ENCODE measurements around the gene RUFY4.

RUFY4 gene

DNA sequence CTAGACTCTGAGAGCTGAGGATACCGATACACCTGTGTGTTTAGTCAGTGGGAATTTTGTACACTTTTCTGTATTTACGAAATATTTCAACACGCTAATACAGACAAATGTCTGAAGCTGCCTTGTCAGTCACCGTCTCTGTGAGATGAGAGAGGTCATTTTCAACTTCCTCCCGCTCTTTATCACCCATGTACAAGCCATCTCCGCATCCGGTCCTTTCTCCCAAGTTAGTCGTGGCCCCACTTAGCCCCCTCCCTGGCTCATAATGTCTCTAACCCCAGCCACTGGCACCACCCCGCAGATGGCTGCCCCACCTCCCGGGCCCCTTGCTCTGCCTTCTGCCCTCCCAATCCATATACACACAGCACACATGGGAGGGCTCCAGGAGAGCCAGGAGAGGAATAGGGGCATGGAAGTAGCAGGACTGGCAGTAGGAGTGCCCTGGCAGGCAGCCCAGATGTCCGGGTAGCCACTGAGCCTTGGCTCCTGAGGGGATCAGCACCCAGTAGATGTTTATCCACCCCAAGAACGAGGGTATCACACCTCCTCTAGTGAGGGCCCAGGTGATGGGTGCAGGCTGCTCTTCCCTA is 2.0 kb upstream of the RUFY4 start:
- peaks cover 58% of the 10 kb centered on the region for H3K27me3 ChIP-seq (replicated peaks; ENCODE audit: control insufficient read depth, insufficient read depth, low read length)
- DNase-seq (ENCODE audit: low read depth), result no peak
- H3K4me3 ChIP-seq (ENCODE audit: low read length), result no peak overlapping the region
- no peaks in the 10 kb centered on the region for H3K36me3 ChIP-seq (ENCODE audit: control insufficient read depth, insufficient read depth, low read length, severe bottlenecking)
- H3K9ac ChIP-seq (ENCODE audit: low read length), result no peak overlapping the region
- peaks cover 3% of the 10 kb centered on the region for H3K4me1 ChIP-seq (ENCODE audit: control insufficient read depth, insufficient read depth, low read length)
- H3K9me3 ChIP-seq (ENCODE audit: control insufficient read depth, low read length), result no peaks in the 10 kb centered on the region

DNA sequence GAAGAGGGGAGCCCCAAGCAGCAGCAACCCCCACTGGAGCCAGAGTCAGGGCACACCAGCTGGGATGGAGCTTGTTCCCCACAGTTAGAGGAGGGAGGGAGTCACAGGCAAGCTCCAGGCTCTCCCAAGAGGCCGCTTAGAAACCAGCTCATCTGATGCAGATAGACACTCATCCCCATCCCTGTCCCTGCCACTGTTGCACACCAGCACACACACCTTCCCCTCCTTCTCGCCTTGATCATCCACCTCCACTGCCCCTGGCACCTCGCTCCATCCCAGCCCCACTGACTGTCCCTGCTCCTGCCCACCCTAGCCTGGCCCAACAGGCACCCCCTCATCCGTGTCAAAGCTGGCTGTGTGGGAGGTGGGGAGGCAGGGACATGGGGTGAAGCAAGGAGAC is 1.5 kb upstream of the RUFY4 start:
- Histone ChIP-seq H3K36me3 (ENCODE audit: control insufficient read depth, insufficient read depth, low read length, severe bottlenecking) (no peaks in the 10 kb centered on the region), H3K4me3 (ENCODE audit: low read length) (no peak overlapping the region), H3K9me3 (ENCODE audit: control insufficient read depth, low read length) (no peaks in the 10 kb centered on the region), H3K4me1 (ENCODE audit: control insufficient read depth, insufficient read depth, low read length) (peaks cover 3% of the 10 kb centered on the region), H3K9ac (ENCODE audit: low read length) (no peak overlapping the region), H3K27me3 (replicated peaks; ENCODE audit: control insufficient read depth, insufficient read depth, low read length) (peaks cover 63% of the 10 kb centered on the region)
- no peak for DNase-seq (ENCODE audit: low read depth)

DNA sequence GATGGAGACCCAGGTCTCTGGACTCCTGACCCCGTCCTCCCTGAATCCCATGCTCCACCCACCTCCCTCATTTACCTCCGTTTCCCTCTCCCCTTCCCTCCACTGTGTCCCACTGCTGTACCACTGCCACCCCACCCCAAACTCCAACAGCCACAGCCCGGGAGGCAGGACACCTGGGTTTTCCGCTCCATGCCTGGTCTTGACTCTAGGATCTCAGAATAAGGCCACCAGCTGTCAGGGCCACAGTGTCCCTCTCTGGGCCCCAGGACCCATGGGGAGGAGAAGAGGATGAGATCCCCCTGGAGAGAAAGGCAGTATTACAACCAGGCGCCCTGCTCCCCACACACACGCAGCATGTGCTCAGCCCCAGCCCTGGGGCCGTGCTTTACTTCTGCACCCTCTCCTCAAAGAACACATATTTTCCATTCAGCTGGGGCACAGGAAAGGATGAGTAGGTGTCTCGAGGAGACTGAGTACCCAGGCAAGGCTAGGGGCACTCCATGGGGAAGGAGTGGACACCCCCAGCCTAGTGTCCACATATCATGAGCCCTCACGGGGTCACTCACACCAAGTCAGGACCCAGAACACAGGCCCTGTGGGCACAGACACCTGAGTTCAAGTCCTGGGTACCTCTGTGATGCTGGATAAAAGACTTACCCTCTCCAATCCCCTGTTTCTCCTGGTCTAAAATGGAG is 700 bp downstream of the RUFY4 start:
- Histone ChIP-seq H3K4me1 (ENCODE audit: control insufficient read depth, insufficient read depth, low read length) (peaks cover 3% of the 10 kb centered on the region), H3K9me3 (ENCODE audit: control insufficient read depth, low read length) (no peaks in the 10 kb centered on the region), H3K27me3 (replicated peaks; ENCODE audit: control insufficient read depth, insufficient read depth, low read length) (peaks cover 62% of the 10 kb centered on the region), H3K36me3 (ENCODE audit: control insufficient read depth, insufficient read depth, low read length, severe bottlenecking) (no peaks in the 10 kb centered on the region), H3K9ac (ENCODE audit: low read length) (no peak overlapping the region), H3K4me3 (ENCODE audit: low read length) (no peak overlapping the region)
- no peak for DNase-seq (ENCODE audit: low read depth)

DNA sequence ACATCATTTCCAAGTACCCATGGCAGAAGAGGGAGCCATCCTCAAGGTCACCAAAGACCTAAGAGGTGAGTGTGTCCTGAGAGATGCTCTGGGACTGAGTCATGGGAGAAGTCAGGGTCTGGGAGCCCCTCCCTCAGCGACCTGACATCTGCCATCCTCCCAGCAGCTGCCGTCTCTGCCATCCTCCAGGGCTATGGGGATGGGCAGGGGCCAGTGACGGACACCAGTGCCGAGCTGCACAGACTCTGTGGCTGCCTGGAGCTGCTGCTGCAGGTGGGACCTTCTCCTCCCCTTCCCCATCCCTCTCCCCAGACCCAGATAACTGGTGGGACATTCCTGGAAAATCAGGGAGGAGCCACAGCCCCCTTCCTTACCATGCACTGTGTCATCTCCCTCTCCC is 1.5 kb downstream of the RUFY4 start:
- Histone ChIP-seq H3K4me3 (ENCODE audit: low read length) (no peak overlapping the region), H3K9me3 (ENCODE audit: control insufficient read depth, low read length) (no peaks in the 10 kb centered on the region), H3K4me1 (ENCODE audit: control insufficient read depth, insufficient read depth, low read length) (peaks cover 3% of the 10 kb centered on the region), H3K9ac (ENCODE audit: low read length) (no peak overlapping the region), H3K36me3 (ENCODE audit: control insufficient read depth, insufficient read depth, low read length, severe bottlenecking) (no peaks in the 10 kb centered on the region), H3K27me3 (replicated peaks; ENCODE audit: control insufficient read depth, insufficient read depth, low read length) (peaks cover 67% of the 10 kb centered on the region)
- no peak for DNase-seq (ENCODE audit: low read depth)

DNA sequence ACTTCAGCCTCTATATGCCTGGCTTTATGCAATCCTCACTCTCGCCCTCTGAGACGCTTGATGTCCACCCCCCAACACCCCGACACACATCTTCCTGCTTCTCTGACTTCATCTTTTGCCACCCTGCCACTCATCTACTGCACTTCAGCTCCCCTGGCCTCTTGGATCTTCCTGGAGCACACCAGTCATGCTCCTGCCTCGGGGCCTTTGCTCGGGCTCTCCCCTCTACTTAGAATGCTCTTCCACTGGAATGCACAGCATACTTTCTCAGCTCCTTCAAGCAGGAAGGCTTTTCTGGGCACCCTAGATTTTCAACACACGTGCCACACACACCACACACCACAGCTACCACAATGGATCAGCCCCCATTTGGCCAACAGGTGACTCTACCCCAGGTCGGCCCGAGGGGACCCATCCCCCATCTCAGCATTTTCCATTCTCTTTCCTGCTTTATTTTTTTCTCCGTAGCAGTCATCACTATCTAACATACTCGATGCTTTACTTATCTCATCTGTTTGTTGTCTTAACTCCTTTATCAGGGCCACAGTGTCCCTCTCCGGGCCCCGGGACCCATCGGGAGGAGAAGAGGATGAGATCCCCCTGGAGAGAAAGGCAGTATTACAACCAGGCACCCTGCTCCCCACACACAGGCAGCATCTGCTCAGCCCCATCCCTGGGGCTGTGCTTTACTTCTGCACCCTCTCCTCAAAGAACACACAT is 2.3 kb downstream of the RUFY4 start:
- no peak overlapping the region for H3K4me3 ChIP-seq (ENCODE audit: low read length)
- H3K4me1 ChIP-seq (ENCODE audit: control insufficient read depth, insufficient read depth, low read length), result peaks cover 3% of the 10 kb centered on the region
- DNase-seq (ENCODE audit: low read depth), result no peak
- H3K27me3 ChIP-seq (replicated peaks; ENCODE audit: control insufficient read depth, insufficient read depth, low read length), result peaks cover 72% of the 10 kb centered on the region
- H3K9me3 ChIP-seq (ENCODE audit: control insufficient read depth, low read length), result no peaks in the 10 kb centered on the region
- H3K9ac ChIP-seq (ENCODE audit: low read length), result no peak overlapping the region
- no peaks in the 10 kb centered on the region for H3K36me3 ChIP-seq (ENCODE audit: control insufficient read depth, insufficient read depth, low read length, severe bottlenecking)

DNA sequence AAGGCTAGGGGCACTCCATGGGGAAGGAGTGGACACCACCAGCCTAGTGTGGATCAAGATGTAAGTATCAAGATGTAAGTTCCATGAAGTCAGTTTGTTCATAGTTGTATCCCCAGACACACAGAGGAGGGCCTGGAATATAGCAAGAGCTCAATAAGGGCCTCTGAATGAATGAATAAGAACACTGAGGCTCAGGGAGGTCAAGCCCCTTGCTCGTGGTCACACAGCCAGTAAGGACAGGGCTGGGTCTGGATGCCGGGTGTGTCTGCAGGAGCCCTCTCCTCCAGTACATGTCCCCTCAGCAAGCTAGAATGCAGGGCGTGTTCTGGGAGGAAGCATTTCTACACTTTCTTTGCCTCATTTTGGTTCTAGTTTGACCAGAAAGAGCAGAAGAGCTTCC is 2.9 kb downstream of the RUFY4 start:
- no peak overlapping the region for H3K9ac ChIP-seq (ENCODE audit: low read length)
- DNase-seq (ENCODE audit: low read depth), result no peak
- H3K36me3 ChIP-seq (ENCODE audit: control insufficient read depth, insufficient read depth, low read length, severe bottlenecking), result no peaks in the 10 kb centered on the region
- H3K4me3 ChIP-seq (ENCODE audit: low read length), result no peak overlapping the region
- H3K27me3 ChIP-seq (replicated peaks; ENCODE audit: control insufficient read depth, insufficient read depth, low read length), result peaks cover 71% of the 10 kb centered on the region
- peaks cover 3% of the 10 kb centered on the region for H3K4me1 ChIP-seq (ENCODE audit: control insufficient read depth, insufficient read depth, low read length)
- no peaks in the 10 kb centered on the region for H3K9me3 ChIP-seq (ENCODE audit: control insufficient read depth, low read length)

DNA sequence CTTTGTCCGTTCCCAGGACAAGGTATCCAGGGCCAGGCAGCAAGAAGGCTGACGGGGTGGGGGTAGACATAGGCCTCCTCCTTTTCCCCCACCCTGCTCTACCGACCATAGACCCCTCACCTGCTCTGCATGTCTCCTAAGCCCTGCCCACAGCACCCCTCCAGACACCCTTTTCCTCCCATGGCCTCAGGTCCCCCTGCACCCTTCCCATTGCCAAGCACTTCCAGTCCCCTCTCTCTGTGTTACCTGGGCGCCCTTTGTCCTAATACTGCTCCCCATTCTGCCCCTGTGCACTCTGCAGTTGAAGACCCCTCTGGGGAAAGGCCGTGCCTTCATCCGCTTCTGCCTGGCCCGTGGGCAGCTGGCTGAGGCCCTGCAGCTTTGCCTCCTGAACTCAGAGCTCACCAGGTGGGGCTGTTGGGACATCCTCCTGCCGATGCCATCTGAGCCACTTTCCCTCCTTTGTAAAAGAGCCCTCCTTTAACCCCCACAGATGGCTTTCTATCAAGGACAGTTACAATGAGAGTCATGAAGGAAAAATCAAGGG is 3.5 kb downstream of the RUFY4 start:
- no peaks in the 10 kb centered on the region for H3K9me3 ChIP-seq (ENCODE audit: control insufficient read depth, low read length)
- H3K4me3 ChIP-seq (ENCODE audit: low read length), result no peak overlapping the region
- H3K27me3 ChIP-seq (replicated peaks; ENCODE audit: control insufficient read depth, insufficient read depth, low read length), result peaks cover 71% of the 10 kb centered on the region
- no peak for DNase-seq (ENCODE audit: low read depth)
- H3K9ac ChIP-seq (ENCODE audit: low read length), result no peak overlapping the region
- H3K36me3 ChIP-seq (ENCODE audit: control insufficient read depth, insufficient read depth, low read length, severe bottlenecking), result no peaks in the 10 kb centered on the region
- H3K4me1 ChIP-seq (ENCODE audit: control insufficient read depth, insufficient read depth, low read length), result peaks cover 3% of the 10 kb centered on the region

DNA sequence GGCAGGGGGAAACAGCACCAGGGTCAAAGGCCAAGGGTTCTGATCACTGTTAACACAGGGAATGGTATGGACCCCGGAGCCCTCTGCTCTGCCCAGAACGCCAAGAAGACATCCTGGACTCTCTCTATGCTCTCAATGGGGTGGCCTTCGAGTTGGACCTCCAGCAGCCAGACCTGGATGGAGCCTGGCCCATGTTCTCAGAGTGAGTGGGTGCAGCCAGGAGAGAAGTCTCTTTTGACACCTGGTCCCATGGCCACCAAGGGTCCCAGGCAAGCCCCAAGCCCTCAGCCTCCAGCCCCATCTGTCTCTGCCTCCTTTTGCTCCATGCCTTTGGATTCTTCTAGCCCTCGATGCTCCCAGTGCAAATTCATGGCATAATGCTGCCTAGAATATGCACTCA is 4.1 kb downstream of the RUFY4 start:
- H3K36me3 ChIP-seq (ENCODE audit: control insufficient read depth, insufficient read depth, low read length, severe bottlenecking), result no peaks in the 10 kb centered on the region
- no peak overlapping the region for H3K4me3 ChIP-seq (ENCODE audit: low read length)
- no peaks in the 10 kb centered on the region for H3K9me3 ChIP-seq (ENCODE audit: control insufficient read depth, low read length)
- peaks cover 74% of the 10 kb centered on the region for H3K27me3 ChIP-seq (replicated peaks; ENCODE audit: control insufficient read depth, insufficient read depth, low read length)
- H3K9ac ChIP-seq (ENCODE audit: low read length), result no peak overlapping the region
- DNase-seq (ENCODE audit: low read depth), result no peak
- peaks cover 3% of the 10 kb centered on the region for H3K4me1 ChIP-seq (ENCODE audit: control insufficient read depth, insufficient read depth, low read length)

DNA sequence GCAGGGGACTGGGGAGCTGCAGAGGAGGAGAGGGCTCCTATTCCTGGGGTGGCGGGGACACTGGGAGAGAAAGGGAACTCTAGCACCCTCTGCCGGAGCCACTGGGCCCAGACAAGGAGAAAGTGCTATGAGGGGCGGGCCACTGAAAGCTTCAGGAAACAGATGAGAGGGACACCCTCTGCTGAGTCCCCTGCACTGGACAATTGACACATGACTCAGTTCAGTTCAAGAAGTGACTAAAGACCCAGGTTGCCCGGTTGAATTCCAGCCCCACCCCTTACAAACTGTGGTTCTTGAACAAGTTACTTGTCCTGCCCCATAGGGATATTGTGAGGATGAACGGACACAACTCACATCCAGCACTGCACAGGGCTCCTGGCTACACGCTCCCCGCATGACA is 5.0 kb downstream of the RUFY4 start:
- Histone ChIP-seq H3K9me3 (ENCODE audit: control insufficient read depth, low read length) (no peaks in the 10 kb centered on the region), H3K4me1 (ENCODE audit: control insufficient read depth, insufficient read depth, low read length) (no peaks in the 10 kb centered on the region), H3K36me3 (ENCODE audit: control insufficient read depth, insufficient read depth, low read length, severe bottlenecking) (no peaks in the 10 kb centered on the region), H3K9ac (ENCODE audit: low read length) (no peak overlapping the region), H3K27me3 (replicated peaks; ENCODE audit: control insufficient read depth, insufficient read depth, low read length) (peaks cover 77% of the 10 kb centered on the region), H3K4me3 (ENCODE audit: low read length) (no peak overlapping the region)
- DNase-seq (ENCODE audit: low read depth), result peak; percentile 44

DNA sequence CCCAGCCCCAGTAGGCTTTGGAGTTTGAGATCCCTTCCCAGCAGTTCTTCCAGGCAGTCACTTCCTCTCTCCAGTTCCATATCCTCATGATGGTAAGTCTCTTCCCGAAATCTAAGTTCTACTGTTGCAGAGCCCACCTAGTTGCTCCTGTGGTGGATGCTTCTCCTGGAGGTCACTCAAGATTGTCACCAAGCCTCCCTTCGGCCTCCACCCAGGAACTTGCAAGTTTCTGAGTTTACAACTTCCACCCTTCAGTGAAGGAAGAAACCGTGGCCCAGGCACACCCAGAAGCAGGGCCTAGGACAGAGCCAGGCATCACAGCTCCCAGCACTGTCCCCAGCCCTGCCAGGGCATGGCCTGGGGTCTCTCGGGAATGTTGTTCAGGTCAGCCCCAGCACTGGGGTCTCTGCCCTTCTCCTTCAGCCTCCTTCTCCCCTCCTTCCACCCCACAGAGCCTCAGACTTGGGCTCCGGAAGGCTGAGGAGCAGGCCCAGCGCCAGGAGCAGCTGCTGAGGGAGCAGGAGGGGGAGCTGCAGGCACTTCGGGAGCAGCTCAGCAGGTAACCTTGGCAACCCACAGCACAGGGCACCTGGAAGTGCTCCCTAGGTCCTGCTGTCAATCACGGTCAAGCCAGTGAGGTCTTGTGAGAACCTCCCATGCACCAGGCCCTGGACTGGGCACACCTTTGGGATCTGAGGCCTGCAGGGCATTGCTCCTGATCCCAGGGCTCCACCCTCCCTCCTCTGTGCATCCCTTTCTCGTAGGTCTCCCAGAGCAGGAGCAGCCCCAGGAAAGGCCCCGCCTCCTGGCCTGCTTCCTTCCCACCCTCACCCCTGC is 7.1 kb downstream of the RUFY4 start:
- Histone ChIP-seq H3K27me3 (replicated peaks; ENCODE audit: control insufficient read depth, insufficient read depth, low read length) (peaks cover 72% of the 10 kb centered on the region), H3K9me3 (ENCODE audit: control insufficient read depth, low read length) (no peaks in the 10 kb centered on the region), H3K9ac (ENCODE audit: low read length) (no peak overlapping the region), H3K4me1 (ENCODE audit: control insufficient read depth, insufficient read depth, low read length) (peaks cover under 1% of the 10 kb centered on the region), H3K4me3 (ENCODE audit: low read length) (no peak overlapping the region), H3K36me3 (ENCODE audit: control insufficient read depth, insufficient read depth, low read length, severe bottlenecking) (no peaks in the 10 kb centered on the region)
- no peak for DNase-seq (ENCODE audit: low read depth)

Measured in adipocyte (in vitro differentiated cells).